ENCODE results near the gene SHTN1. TPM values are rescaled to one million over a fixed set of nuclear protein-coding genes. Genes with fewer than 3 reads are reported as not detected.

Gene SHTN1
- total and polyA plus RNA-seq, 2 of the 4 experiments (the other 2 are of a cell fraction) = 0.54 to 2.3 TPM

DNA sequence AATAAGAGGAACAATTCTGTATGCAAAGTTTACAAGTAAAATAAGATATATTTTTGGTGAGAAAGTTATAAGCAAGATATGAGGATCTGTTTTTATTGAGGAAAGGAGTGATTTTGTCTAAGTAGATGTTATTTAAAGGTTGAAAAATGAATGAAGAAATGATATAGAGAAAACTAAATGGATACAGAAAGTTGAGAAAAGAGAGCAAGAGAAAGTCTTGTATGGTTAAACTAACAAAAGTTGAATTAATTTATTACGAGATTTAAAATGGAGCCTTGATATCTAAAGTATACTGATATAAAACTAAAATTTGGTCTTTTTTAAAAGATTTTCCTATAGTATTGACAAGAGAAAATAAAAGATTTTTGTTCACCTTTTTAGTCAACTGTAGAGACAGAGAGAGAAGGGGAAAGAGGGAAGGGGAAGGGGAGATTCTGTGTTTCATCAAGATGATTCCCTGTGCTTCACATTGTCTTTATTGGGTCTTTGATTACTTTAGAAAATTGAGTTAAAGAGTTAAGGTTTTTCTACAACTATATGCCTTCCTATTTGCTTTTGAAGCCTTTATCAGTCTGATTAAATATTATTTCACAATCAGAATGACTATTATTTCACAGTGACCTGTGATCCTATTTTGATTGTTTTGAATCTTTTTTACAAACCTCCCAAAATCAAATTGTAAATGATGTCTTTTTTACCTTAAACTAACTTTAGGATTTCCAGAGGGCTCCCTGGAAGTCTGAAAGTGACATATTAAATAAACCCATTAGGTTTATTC is 10.7 kb downstream of the SHTN1 start:
- Histone ChIP-seq H3K18ac (ENCODE audit: low read depth, low read length) (no peak overlapping the region), H3K79me1 (ENCODE audit: low read depth in 1 of 2, low read length in 2 of 2) (0 out of 4 replicates have a peak, but pooled peaks cover 0 to 4% of the 10 kb centered on the region in 2 experiments), H3K23ac (ENCODE audit: low read depth, low read length) (no peak overlapping the region), H3K14ac (replicated peaks; ENCODE audit: low read depth, low read length) (no peak overlapping the region), H3K27ac (ENCODE audit: insufficient read depth, low read length) (no peak overlapping the region), H3K9ac (ENCODE audit: low read depth, low read length) (no peak overlapping the region), H3K4me2 (ENCODE audit: low read depth, low read length) (no peak overlapping the region), H4K91ac (ENCODE audit: insufficient read depth, low read depth, low read length) (no peak overlapping the region), H3K27me3 (ENCODE audit: control insufficient read depth, insufficient read depth, low read length) (no peaks in the 10 kb centered on the region), H4K20me1 (ENCODE audit: insufficient read depth, low read length) (no peaks in the 10 kb centered on the region), H3K36me3 (ENCODE audit: control insufficient read depth, insufficient read depth, low read length) (no peaks in the 10 kb centered on the region), H2BK5ac (ENCODE audit: low read depth, low read length, poor library complexity, severe bottlenecking) (no peak overlapping the region), H3K56ac (ENCODE audit: extremely low read depth, insufficient read depth, low read length) (no peak overlapping the region), H2AFZ (replicated peaks; ENCODE audit: low read length, poor library complexity) (no peak overlapping the region), H3K9me3 (ENCODE audit: control insufficient read depth, insufficient read depth, low read length) (no peaks in the 10 kb centered on the region), H3K4me3 (ENCODE audit: insufficient read depth, low read depth, low read length) (no peak overlapping the region), H2AK9ac (replicated peaks; ENCODE audit: low read depth, low read length, poor library complexity) (no peak overlapping the region), H2AK5ac (ENCODE audit: low read depth, low read length) (no peak overlapping the region), H2BK120ac (ENCODE audit: low read depth, low read length) (no peak overlapping the region), H3K4me1 (ENCODE audit: control insufficient read depth, insufficient read depth, low read length) (no peaks in the 10 kb centered on the region), H3K9me1 (ENCODE audit: insufficient read depth, low read length) (no peaks in the 10 kb centered on the region), H3K4ac (ENCODE audit: low read depth, low read length) (no peak overlapping the region), H2BK15ac (ENCODE audit: low read depth, low read length) (no peak overlapping the region), H2BK20ac (ENCODE audit: low read depth, low read length) (no peak overlapping the region), H4K5ac (ENCODE audit: low read depth, low read length) (no peak overlapping the region), H4K8ac (ENCODE audit: low read depth in 2 of 2, low read length in 2 of 2) (no peak overlapping the region)
- intact Hi-C loops (cut with micrococcal nuclease) (no loop called here), in situ Hi-C loops (cut with MboI; ENCODE audit: low sequenced_read_pairs) (no loop called here), dilution Hi-C loops (cut with HindIII; ENCODE audit: low sequenced_read_pairs, unreplicated experiment) (no loop called here)
- ATAC-seq (ENCODE audit: low read depth) = no peak
- ChIA-PET POLR2A (ENCODE audit: unreplicated experiment) (no interaction called here), CTCF (no interaction called here)
- TF ChIP-seq MAZ (IDR thresholded peaks at IDR 0.05; ENCODE audit: borderline replicate concordance, low read depth, low read length) (no peak), CEBPB (IDR thresholded peaks at IDR 0.05; ENCODE audit: low read depth, low read length) (0 out of 2 replicates have a peak, but pooled peaks have one; percentile 26)
- no peak for DNase-seq
- WGBS, 2 experiments (ENCODE audit: extremely low coverage in 2 of 2, insufficient read length in 1 of 2) = no CpG with 5 or more reads among the region's 1 CpG
- no TSS peak for BruUV-seq (replicated peaks)
